ENCODE data around the gene CILP.

GRCh38 chr15:65146438-65146837 lies 64.8 kb downstream of the CILP start:
- TF ChIP-seq CTCF (IDR thresholded peaks at IDR 0.05) (no peak), POLR2A (IDR thresholded peaks at IDR 0.05) (no peak), EP300 (IDR thresholded peaks at IDR 0.05) (no peak), POLR2AphosphoS5 (IDR thresholded peaks at IDR 0.05) (no peak)
